GM23338 (cell line): Measurements from ENCODE around the gene SIGLEC7. TPM values are rescaled to one million over a fixed set of nuclear protein-coding genes. Genes with fewer than 3 reads are reported as not detected.

Source experiments
- EZH2 ChIP-seq: fragments of 200-600 bp; sonication (generic); IDR thresholded peaks from one replicate; pipeline ENCODE4 v1.8.0; 2017; ENCODE audit warnings: antibody characterized with exemption, mild to moderate bottlenecking, low read depth; ENCODE audit not compliant: unreplicated experiment
- EZH2phosphoT487 ChIP-seq: fragments of 200-600 bp; sonication (generic); IDR thresholded peaks from one replicate; pipeline ENCODE4 v1.8.1; 2018; ENCODE audit warnings: antibody characterized with exemption; ENCODE audit not compliant: unreplicated experiment
- JUNB ChIP-seq: IDR thresholded peaks from one replicate; pipeline ENCODE4 v1.6.1; 2016; ENCODE audit warnings: antibody characterized with exemption; ENCODE audit not compliant: unreplicated experiment
- NANOG ChIP-seq: IDR thresholded peaks from 2 replicates; pipeline ENCODE4 v1.6.1; 2016; ENCODE audit warnings: antibody characterized with exemption, borderline replicate concordance
- POLR2AphosphoS5 ChIP-seq: IDR thresholded peaks from 2 replicates; pipeline ENCODE4 v1.6.1; 2016; ENCODE audit warnings: antibody characterized with exemption, low read depth
- STAT1 ChIP-seq: IDR thresholded peaks from one replicate; pipeline ENCODE4 v1.6.1; 2016; ENCODE audit warnings: antibody characterized with exemption; ENCODE audit not compliant: unreplicated experiment
- ZNF114 ChIP-seq: fragments of 250-450 bp; sonication (Bioruptor Pico); IDR thresholded peaks from 2 replicates; pipeline ENCODE4 v1.5.0; 2020; ENCODE audit warnings: mild to moderate bottlenecking, moderate library complexity
- ZNF331 ChIP-seq: fragments of 250-450 bp; sonication (Bioruptor Pico); IDR thresholded peaks from 2 replicates; pipeline ENCODE4 v1.5.0; 2020; ENCODE audit warnings: low read depth, mild to moderate bottlenecking, moderate library complexity
- polyA plus RNA-seq: library from polyadenylated mRNA; unstranded; fragments of >200 nt; fragmentation: Nextera tagmentation; extraction: Ambion mirVana; gene quantifications from 2 replicates; pipeline ENCODE4 v1.2.1, GENCODE V29; 2016
- total RNA-seq: library from RNA; depleted of rRNA; stranded (reverse); fragments of >200 nt; shearing (Covaris generic); gene quantifications from 2 replicates; pipeline ENCODE4 v1.2.3, GENCODE V29; 2014
- TF ChIP-seq, protein P1 (sequence below): fragments of 250-450 bp; sonication (Bioruptor Pico); IDR thresholded peaks from 2 replicates; pipeline ENCODE4 v1.5.0; 2020; ENCODE audit warnings: mild to moderate bottlenecking, moderate library complexity
- TF ChIP-seq, protein P2 (sequence below): IDR thresholded peaks from 2 replicates; pipeline ENCODE4 v1.6.1; 2016; ENCODE audit warnings: antibody characterized with exemption
- TF ChIP-seq, protein P3 (sequence below), 2 experiments: fragments of 200-600 bp in 1 of 2; sonication (generic) in 1 of 2; conservative IDR thresholded peaks; 2 replicates each; pipeline versions ENCODE4 v1.5.1 to v1.6.1; 2016 to 2017; ENCODE audit warnings: antibody characterized with exemption in 2 of 2, low read depth in 2 of 2, mild to moderate bottlenecking in 2 of 2, moderate library complexity in 1 of 2

Gene SIGLEC7
- total and polyA plus RNA-seq, 2 experiments from 2014 or later: not detected

DNA sequence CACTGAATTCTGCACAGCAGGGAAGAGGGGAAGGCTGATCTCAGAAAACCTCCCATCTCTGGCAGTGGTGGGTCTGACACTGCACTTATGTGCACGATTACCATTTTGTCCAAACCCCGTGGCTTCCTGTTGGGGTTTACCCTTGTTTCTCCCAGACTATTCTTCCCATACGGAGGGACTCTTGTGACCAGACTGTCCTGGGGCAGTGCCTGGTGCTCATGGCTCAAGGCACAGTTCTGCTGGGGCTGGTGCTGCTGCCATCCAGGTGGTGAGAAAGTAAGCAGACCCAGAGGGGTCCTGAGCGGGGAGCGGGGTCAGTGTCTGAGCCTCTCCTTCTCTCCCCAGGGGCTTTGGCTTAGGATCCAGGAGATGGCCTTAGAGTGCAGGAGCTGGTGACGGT lies 22.5 kb upstream of the SIGLEC7 start (continued):
- TF ChIP-seq, protein P1, sequence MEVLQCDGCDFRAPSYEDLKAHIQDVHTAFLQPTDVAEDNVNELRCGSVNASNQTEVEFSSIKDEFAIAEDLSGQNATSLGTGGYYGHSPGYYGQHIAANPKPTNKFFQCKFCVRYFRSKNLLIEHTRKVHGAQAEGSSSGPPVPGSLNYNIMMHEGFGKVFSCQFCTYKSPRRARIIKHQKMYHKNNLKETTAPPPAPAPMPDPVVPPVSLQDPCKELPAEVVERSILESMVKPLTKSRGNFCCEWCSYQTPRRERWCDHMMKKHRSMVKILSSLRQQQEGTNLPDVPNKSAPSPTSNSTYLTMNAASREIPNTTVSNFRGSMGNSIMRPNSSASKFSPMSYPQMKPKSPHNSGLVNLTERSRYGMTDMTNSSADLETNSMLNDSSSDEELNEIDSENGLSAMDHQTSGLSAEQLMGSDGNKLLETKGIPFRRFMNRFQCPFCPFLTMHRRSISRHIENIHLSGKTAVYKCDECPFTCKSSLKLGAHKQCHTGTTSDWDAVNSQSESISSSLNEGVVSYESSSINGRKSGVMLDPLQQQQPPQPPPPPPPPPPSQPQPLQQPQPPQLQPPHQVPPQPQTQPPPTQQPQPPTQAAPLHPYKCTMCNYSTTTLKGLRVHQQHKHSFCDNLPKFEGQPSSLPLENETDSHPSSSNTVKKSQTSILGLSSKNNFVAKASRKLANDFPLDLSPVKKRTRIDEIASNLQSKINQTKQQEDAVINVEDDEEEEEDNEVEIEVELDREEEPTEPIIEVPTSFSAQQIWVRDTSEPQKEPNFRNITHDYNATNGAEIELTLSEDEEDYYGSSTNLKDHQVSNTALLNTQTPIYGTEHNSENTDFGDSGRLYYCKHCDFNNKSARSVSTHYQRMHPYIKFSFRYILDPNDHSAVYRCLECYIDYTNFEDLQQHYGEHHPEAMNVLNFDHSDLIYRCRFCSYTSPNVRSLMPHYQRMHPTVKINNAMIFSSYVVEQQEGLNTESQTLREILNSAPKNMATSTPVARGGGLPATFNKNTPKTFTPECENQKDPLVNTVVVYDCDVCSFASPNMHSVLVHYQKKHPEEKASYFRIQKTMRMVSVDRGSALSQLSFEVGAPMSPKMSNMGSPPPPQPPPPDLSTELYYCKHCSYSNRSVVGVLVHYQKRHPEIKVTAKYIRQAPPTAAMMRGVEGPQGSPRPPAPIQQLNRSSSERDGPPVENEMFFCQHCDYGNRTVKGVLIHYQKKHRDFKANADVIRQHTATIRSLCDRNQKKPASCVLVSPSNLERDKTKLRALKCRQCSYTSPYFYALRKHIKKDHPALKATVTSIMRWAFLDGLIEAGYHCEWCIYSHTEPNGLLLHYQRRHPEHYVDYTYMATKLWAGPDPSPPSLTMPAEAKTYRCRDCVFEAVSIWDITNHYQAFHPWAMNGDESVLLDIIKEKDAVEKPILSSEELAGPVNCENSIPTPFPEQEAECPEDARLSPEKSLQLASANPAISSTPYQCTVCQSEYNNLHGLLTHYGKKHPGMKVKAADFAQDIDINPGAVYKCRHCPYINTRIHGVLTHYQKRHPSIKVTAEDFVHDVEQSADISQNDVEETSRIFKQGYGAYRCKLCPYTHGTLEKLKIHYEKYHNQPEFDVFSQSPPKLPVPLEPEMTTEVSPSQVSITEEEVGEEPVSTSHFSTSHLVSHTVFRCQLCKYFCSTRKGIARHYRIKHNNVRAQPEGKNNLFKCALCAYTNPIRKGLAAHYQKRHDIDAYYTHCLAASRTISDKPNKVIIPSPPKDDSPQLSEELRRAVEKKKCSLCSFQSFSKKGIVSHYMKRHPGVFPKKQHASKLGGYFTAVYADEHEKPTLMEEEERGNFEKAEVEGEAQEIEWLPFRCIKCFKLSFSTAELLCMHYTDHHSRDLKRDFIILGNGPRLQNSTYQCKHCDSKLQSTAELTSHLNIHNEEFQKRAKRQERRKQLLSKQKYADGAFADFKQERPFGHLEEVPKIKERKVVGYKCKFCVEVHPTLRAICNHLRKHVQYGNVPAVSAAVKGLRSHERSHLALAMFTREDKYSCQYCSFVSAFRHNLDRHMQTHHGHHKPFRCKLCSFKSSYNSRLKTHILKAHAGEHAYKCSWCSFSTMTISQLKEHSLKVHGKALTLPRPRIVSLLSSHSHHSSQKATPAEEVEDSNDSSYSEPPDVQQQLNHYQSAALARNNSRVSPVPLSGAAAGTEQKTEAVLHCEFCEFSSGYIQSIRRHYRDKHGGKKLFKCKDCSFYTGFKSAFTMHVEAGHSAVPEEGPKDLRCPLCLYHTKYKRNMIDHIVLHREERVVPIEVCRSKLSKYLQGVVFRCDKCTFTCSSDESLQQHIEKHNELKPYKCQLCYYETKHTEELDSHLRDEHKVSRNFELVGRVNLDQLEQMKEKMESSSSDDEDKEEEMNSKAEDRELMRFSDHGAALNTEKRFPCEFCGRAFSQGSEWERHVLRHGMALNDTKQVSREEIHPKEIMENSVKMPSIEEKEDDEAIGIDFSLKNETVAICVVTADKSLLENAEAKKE (CRISPR knock-in tag): no peak
- TF ChIP-seq EZH2phosphoT487 (no peak), ZNF114 (CRISPR knock-in tag) (no peak), STAT1 (no peak), ZNF331 (CRISPR knock-in tag) (no peak), POLR2AphosphoS5 (no peak), NANOG (no peak), JUNB (no peak), EZH2 (no peak)
- TF ChIP-seq, protein P2, sequence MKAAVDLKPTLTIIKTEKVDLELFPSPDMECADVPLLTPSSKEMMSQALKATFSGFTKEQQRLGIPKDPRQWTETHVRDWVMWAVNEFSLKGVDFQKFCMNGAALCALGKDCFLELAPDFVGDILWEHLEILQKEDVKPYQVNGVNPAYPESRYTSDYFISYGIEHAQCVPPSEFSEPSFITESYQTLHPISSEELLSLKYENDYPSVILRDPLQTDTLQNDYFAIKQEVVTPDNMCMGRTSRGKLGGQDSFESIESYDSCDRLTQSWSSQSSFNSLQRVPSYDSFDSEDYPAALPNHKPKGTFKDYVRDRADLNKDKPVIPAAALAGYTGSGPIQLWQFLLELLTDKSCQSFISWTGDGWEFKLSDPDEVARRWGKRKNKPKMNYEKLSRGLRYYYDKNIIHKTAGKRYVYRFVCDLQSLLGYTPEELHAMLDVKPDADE: no peak
- TF ChIP-seq, protein P3, sequence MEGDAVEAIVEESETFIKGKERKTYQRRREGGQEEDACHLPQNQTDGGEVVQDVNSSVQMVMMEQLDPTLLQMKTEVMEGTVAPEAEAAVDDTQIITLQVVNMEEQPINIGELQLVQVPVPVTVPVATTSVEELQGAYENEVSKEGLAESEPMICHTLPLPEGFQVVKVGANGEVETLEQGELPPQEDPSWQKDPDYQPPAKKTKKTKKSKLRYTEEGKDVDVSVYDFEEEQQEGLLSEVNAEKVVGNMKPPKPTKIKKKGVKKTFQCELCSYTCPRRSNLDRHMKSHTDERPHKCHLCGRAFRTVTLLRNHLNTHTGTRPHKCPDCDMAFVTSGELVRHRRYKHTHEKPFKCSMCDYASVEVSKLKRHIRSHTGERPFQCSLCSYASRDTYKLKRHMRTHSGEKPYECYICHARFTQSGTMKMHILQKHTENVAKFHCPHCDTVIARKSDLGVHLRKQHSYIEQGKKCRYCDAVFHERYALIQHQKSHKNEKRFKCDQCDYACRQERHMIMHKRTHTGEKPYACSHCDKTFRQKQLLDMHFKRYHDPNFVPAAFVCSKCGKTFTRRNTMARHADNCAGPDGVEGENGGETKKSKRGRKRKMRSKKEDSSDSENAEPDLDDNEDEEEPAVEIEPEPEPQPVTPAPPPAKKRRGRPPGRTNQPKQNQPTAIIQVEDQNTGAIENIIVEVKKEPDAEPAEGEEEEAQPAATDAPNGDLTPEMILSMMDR (conservative IDR thresholded peaks at IDR 0.05; ENCODE audit: low read depth in 2 of 2): no peak
